ENCODE data around the gene RNF130.

- TF ChIP-seq CTCF (conservative IDR thresholded peaks at IDR 0.05 in 1 of 2, IDR thresholded peaks at IDR 0.05 in 1 of 2; ENCODE audit: low read depth in 1 of 2, low read length in 2 of 2), result no peak
- TF ChIP-seq EZH2 (IDR thresholded peaks at IDR 0.05; ENCODE audit: low read length, missing control alignments), result no peak
Observed at GRCh38 chr5:180008433-180008832, 63.1 kb downstream of the RNF130 start.

Measured in fibroblast of lung (primary cell).